Measurements from ENCODE around the gene AP5Z1.

The AP5Z1 gene

DNA sequence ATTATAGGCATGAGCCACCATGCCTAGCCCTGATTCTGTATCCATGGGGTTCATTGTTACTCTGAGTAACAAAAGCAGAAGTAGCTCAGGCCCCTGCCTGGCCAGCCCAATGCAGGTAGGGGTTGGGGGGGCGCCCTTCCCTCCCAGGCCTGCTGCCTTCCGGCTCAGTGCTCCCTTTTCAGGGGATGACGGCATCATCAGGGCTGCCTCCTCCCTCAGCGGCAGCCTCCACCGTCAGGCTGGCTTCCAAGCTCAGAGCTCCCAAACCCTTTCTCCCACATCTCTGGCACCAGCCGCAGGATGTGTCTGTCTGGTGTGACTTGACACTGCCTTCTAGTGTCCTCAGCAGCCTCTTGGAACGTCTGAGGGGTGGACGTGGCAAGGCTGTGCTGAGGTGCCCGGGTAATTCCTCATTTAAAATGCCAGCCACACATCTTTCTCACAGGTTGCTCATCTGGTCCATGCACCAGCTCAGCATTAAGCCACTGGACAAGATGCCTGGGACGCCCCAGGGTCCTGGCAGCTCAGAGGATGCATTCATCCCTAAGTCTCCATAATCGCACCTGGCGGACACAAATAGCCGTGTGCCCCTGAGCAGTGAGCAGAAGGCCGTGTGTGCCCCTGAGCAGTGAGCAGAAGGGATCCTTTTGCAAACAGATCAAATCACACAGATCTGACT lies 48.2 kb downstream of the AP5Z1 start:
- DNase-seq = no peak

DNA sequence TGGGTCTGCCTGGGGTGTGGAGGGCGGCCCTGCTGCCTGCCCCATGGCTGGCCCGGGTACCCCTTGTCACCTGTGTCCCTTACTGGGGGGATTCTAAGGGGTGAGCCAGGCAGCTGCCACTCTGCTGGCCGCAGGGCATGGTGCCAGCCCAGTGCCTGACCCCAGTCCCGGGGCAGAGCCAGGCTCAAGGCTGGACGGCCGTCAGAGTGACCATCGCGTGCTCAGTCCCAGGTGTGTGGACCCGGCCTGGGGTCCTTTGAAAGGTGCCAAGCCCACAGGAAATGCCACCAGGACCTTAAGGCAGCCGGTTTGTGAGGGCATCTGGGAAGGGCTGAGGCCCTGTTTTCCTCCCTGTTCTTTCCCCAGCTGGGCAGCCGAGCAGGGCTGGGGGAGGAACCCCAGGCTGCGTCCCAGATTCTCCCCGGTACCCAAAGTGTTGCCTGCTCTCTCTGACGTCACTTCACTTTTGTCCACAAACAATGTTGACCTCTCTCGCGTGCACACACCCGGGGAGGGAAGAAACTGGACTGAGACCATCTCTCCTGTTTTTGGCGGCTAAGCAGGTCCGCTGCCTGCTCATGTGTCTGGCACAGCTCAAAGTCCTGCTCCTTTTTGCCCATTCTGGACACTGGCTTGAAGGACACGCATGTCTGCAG lies 48.8 kb downstream of the AP5Z1 start:
- DNase-seq = no peak

DNA sequence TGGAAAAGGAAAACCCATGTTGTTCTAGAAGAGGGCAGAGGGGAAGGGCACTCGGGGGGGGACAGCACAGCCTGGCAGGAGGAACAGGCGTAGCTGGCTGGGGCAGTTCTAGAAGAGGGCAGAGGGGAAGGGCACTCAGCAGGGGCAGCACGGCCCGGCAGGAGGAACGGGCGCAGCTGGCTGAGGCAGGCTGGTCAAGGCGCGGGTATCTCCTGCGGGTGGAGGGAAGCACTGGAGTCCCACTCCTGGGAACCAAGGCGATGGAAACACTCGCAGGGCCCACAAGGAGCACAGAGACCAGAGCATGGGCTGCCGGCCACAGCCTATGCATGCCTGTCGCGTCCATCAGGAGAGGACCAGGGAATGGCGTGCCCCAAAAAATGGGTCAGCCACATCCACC lies 49.7 kb downstream of the AP5Z1 start:
- DNase-seq = no peak

DNA sequence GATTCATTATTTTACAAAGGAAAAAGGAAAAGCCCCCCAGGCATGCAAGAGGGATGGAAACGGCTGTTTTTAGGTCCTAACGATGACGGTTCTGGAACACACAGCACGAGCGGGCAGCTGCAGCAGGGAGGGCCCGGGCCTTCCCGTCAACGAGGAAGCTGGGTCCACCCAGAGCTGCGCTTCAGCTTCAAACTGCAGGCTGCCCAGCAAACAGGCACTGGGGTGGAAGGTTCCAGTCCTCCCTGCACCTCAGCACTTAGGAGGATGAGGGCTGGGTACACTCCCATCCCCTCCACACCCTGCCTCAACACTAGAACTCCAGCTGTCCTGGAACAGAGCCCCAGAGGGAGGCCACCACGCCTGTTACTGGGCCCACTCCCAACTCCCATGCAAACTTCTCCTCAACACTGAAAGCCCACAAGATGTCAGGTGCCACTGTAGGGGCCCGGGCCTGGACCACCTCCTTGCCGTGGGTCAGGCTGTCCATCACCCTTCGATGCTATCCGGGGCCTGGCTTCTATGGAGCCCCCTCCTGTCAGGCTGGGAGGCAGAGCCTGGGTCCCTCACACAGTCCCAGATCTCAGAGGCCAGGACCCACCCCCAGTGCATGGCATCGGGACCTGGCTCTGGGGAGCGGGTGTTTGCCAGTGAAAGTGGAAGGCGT lies 53.4 kb downstream of the AP5Z1 start:
- DNase-seq = no peak

DNA sequence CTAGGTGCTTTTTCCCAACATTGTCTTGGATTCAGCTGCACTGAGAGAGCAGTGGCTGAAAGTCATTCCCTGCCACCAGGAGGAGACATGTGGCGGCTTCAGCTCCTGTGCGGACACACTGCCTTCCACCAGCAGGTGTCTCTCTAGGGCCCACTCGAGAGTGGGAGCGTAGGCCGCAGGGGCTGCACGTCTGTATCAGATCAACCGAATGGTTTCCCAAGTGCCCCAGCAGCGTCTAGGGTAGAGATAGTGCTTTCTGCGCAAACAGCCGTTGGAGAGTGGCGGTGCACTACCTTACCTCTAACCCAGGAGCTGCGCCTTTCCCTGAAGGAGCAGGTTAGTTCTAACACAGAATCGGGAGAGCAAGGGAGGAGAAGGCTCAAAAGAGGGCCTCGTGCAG lies 54.8 kb downstream of the AP5Z1 start:
- peak in 1 of 2 experiments; percentile 8 for DNase-seq

DNA sequence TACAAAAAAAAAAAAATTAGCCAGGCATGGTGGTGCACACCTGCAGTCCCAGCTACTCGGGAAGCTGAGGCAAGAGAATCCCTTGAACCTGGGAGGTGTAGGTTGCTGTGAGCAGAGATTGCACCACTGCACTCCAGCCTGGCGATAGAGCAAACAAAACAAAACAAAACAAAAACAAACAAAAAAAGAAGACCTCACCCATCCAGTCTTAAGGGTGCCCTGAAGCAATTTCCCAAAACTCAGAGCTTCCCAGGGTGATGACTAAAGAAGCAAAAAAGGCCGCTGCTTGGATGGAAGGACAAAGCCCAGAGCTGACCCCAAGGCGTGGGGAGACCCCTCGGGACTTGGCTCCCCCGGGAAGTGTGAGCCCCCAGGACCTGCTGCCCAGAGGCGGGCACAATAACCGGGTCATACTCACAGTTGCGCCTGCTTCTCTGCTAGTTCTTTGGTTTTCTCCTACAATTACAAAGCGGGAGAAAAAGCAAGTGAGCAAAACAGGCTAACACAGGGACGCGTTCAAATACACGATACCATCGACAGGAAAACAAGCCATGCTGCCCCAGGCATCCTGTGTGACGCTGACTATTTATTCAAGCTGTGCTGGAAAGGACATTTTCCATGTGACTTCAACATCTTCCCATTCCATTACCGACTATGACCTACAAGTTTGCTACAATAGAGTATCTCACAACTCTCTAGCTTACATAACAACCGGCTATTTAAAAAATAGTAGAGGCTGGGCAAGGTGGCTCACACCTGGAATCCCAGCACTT lies 56.5 kb downstream of the AP5Z1 start:
- DNase-seq = no peak

DNA sequence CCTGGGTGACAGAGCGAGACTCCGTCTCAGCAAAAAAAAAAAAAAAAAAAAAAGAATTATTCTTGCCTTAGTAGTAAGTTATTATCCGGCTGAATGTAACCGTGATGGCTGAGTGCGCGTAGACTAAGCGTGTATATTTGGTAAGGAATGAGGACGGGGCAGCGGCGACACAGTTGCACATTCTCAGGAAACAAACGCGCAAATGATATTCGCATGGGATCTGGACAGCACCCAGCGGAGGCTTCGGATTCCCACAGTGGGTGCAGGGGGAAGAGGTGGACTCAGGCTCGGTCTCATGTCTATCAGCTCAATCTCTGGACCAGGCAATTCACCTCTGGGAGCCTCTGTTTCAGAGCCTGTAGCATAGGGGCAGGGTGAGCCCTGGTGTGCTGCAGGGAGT lies 57.3 kb downstream of the AP5Z1 start:
- DNase-seq = no peak

DNA sequence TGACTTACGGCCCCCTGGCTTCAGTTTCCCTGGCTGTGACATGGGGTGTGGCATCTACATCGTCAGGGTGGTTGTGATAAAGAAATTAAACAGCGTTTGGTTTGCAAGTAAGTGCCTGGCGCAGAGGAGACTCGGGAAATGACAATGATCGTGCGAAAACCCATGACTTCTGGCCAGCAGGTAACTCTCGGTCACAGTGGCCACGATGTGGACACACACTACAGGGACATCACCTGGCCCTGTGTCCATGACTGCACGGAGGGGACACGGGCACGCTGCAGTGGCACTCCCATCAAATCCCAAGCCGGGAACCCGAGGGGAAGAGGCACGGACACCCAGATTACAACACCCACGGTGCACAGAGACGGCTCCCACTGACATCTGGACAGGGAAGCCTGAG lies 57.8 kb downstream of the AP5Z1 start:
- no peak for DNase-seq

DNA sequence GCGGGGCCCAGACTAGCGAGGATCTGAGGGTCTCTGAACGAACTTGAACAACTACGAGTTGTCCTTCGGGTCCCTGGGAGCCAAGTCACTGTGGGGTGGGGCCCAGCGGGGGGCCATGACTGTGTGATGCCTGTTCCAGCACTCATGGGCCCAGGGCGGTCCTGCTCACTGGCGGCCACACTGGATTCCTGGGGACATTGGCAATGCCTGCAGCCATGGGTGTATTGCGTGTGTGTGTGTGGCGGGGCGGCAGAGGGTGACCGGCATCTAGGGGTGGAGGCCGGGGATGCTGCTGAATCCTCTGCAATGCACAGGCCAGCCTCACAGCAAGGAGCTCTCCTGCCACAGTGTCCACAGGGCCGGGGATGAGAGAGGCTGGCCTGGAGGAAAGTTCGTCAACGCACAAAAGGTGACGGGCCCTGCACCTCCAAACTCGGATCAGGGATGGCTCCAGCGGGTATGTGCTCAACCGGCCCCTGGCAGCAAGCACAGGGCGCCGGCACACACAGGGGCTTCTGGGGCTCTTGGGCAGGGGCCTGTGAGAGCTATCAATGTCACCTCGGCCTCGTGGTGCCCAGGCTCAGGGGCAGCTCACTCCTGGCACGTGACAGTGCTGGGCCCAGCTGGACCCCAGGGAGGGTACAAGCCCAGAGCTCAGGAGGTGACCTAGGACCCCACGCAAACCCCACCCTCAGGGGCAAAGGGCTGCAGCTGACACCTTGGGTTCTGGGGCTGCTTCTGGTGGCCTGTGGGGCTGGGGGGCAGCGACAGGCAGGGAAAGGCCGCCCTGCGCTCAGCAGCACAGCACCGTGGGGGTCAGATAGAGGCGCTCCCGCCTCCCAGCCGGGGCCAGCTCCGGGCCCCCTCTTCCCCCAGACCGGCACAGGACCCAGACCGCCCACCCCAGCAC lies 58.5 kb downstream of the AP5Z1 start:
- DNase-seq = no peak

DNA sequence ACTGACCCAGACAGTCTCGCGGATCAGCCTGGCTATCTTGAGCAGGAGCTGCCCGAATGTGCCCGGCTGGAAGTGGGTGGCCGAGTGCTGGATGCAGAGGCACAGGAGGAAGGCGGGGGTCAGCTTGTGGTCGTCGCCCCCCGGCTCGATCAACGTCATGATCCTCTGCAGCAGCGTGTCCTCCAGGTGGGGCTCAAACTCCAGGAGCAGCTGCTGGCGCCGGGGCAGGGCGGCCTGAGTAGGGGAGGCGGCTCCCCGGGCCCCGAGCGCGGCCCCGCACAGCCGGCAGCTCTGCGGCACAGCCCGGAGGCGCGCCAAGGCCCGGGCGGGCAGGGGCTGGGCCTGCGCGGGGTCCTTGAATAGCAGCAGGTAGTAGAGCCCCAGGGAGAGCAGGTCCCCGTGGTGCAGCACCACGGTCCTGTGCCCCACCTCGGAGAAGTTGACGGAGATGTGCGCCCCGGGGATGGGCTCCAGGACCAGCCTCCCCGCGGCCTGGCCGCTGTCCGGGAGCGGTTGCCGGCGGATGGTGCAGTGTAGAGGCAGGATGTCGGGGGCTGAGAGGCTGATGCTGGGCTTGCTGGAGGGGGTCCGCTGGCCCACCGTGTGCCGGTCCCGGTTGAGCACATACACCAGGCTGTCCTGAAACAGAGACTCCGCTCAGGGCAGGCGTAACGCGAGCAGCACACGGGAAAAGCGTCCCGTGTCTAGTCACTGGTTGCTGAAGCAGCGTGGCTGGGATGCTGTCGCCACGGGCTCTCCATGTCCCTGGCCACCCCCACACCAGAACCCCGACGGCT lies 59.4 kb downstream of the AP5Z1 start:
- no peak for DNase-seq

DNA sequence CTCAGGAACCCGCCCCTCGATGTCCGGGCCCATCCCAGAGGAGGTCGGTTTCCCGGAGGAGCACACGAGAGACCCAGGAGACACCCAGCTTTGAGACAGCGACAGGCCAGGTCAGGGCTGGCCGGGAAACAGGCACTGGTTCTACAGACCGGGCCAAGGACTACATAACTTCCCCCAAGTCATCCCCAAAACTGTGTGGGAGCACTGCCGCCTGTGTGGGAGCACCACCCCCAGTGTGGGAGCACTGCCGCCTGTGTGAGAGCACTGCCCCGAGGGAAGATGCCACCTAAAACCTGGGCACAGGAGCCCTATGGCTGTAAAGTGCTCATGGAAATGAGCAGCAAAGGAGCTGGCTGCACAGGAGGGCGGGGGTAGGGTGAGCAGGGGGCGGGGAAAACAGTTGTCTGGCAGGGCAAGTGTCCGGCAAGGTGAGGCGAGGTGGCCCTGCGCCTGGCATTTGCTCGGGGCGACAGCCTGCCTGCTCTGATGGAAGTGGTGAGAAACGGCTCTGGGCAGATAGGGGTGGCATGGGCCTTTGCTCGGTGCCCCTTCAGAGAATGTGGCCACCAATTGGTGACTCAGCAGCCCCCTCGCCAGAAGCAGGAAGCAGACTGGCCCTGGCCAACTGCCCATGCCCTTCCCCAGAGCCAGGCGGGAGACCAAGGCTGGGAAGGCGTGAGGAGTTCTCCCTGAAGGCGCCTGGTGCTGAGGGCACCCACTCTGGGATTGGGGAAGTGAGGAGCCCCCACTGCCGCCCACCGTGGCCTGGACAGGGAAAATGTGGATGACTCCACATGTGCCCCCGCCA lies 60.2 kb downstream of the AP5Z1 start:
- DNase-seq = no peak

DNA sequence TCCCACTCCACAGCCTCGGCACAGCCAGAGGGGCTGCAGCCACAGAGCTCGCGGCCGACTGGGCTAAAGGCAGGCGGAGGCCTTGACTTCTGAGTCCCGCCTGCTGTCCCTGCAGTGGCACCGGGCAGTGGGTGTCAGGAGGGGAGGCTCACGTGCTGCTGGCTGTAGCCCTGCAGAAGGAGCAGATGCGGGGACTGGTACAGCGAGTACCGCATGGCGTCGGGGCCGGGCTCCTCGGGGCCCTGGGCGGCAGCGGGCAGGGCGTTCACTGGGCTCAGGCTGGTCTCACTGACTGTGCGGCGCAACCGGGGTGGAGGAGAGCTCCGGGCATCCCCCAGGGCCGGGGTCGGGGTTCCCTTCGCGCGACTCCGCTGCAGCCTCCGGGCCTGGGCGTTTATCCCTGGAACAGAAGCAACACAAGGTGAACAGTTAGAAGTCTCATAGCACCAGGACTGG lies 60.8 kb downstream of the AP5Z1 start:
- DNase-seq = no peak

DNA sequence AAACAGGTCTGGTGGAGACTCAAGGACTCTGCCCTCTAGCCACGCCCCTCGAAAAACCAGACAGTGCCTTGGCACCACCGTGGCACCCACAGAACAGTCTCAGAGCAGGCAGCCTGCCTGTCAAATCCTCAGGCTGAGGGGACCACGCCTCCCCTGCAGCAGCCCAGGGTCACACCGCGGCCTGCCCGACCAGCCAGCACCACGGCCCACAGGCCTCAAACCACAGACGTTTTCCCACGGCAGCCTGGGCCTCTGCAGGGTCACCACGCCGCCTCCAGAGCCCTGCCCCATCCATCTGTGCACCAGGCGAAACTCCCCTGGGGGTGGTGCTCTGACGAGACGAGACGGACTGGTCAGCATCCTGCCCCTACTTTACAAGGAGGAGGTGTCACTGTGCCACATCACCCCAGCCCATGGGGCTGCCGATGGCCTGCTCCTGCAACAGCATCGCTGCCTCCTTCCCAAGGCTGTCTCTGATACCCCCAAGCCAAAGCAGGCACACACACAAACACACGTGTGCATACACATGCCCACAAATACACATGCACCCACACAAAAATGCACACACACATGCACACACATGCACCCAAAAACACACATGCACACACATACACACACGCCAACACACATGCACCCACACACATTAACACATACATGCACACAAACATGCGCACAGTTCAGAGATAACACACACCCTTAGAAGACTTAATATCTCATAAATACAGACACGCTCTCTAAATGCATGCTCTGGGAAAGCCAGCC lies 61.8 kb downstream of the AP5Z1 start:
- no peak for DNase-seq

DNA sequence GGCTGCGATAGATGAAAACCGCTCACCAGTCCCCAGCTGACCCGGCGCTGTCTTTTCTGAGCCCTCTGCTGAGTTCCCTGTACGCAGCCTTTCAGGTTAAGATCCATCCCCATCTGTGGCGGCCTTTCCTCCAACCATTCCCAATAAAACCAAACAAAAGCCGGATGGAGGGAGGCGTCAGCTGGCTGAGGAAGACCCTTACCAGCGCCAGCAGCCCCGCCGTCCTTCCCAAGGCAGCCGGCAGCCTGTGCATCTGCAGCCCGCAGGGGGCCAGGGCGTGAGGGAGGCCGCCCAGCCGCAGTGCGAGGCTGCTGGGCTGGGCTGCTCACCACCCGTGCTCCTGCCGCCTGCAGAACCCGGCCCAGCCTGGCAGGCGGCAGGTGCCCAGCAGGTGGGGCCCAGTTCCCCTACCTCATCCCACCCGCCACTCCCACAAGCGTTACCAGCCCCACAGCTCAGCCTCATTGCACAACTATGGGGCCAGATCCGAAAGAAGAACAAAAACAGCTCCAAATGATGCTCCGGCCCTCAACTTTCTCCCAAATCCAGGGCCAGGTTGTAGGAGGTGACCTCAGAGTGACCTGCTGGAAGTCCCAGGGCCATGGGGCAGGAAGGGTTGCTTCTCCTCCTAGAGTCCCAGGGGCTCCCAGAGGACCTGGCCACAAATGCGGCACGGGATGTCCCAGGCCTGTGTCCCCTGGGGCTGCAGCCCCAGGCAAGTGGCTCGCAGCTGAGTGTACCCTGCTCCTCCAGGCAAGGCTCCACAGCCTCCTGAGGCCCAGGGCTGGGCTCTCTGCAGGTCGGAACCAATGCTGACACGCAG lies 62.6 kb downstream of the AP5Z1 start:
- DNase-seq = no peak

DNA sequence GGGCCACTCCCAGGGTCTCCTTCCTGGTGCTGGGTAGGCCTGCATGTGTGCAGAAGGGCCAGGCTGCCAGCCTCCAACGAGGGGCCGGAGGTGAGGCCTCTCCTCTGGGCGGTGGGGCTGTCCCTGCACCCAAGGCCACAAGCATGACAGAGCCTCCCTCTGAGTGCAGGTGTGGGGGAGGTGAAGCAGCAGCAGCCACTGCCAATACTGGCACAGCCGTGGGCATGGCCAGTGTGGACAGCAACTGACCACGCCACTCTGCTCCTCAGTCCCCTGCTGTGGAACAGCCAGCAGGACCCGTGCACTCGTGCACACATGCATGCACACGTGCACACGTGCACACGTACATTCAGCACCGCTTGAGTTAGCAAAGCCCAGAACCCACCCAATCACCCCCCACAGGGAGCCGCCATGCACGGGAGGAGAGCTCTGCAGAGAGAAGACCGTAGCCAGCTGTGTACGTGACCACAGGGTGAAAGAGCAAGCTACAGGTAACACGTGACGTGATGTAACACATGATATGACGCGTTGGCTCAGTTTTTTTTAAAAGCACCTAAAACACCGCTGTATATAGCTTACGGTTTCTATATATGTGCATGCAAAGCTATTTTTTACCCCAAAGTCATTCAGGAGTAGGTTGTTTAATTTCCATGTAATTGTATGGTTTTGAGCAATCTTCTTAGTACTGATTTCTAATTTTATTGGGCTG lies 63.4 kb downstream of the AP5Z1 start:
- no peak for DNase-seq

DNA sequence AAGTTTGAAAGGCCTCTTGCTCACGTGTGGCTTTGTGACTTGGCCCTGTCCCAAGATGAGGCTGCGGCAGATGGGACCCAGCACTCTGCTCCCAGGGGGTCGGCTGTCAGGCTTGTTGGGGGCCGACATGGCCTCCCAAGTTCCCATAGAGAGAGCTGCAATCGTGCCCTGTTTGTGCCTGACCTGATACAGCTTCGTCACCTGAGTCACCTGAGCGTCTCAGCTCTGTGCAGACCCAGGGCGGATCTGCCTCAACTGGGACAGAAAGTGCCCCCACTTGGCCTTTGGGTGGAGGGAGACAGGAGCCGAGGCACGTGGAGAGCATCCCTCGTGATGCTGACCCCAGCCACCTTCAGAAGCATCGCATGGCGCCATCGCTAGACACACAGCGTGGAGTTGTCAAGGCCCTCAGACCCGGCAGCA lies 64.7 kb downstream of the AP5Z1 start:
- no peak for DNase-seq

Data from NCI-H2081 (cell line).